GM12878 (cell line): ENCODE results near the gene FOXJ3. TPM values are rescaled to one million over a fixed set of nuclear protein-coding genes. Genes with fewer than 3 reads are reported as not detected.

ENCODE experiments used
- ATAC-seq: fragments of 200-7000 bp; cut with Tn5 transposase; 3 replicates; pipeline ENCODE4 v1.9.1; 2020; ENCODE audit warnings: mild to moderate bottlenecking, moderate library complexity
- BruUV-seq: library from RNA; stranded (reverse); fragments of 400-500 nt; replicated peaks from 2 replicates; lab custom pipeline; 2021; lab: Mats Ljungman, UMichigan
- CTCF ChIA-PET: fragments of 300-600 bp; sonication (Branson Sonifier 250); formaldehyde crosslinking; extraction: SDS; loops from one replicate; lab custom pipeline; 2021; ENCODE audit warnings: inconsistent platforms; lab: Yijun Ruan, JAX
- POLR2A ChIA-PET: fragments of 350-600 bp; formaldehyde crosslinking; extraction: SDS; loops from one replicate; lab custom pipeline; 2021; ENCODE audit warnings: inconsistent platforms; lab: Charles Lee
- RAD21 ChIA-PET: fragments of 300-600 bp; sonication (Branson Sonifier 250); formaldehyde crosslinking; loops from one replicate; lab custom pipeline; 2023; ENCODE audit warnings: antibody characterized with exemption; ENCODE audit not compliant: unreplicated experiment; lab: Charles Lee
- SMC1A ChIA-PET: fragments of 300-600 bp; sonication (Branson Sonifier 250); formaldehyde crosslinking; loops from one replicate; lab custom pipeline; 2023; ENCODE audit not compliant: unreplicated experiment, uncharacterized antibody; lab: Charles Lee
- DNase-seq: peaks from one replicate; pipeline ENCODE4 v3.0.0-alpha.2; 2011; ENCODE audit warnings: low read depth, low spot score
- FAIRE-seq: peaks from 3 replicates; lab custom pipeline; 2011; peaks lifted over from hg19 to GRCh38; lab: Jason Lieb, UNC
- H2AFZ ChIP-seq: 2 replicates; pipeline ENCODE4 v1.6.0; 2011; ENCODE audit warnings: low read depth, low read length, control low read depth; ENCODE audit not compliant: control insufficient read depth
- H3K27ac ChIP-seq: 2 replicates; pipeline ENCODE4 v1.5.1; 2011; ENCODE audit warnings: control low read depth; ENCODE audit not compliant: control insufficient read depth, insufficient read depth
- H3K27me3 ChIP-seq, 2 experiments: replicated peaks in 1 of 2; 2 replicates each; pipeline versions ENCODE4 v1.6.0 to v1.6.1; 2011; ENCODE audit warnings: low read length in 1 of 2; ENCODE audit not compliant: control insufficient read depth in 2 of 2, insufficient read depth in 2 of 2
- H3K36me3 ChIP-seq, 2 experiments: 2 replicates each; pipeline ENCODE4 v1.5.1; 2011; ENCODE audit warnings: low read length in 1 of 2; ENCODE audit not compliant: control insufficient read depth in 2 of 2, insufficient read depth in 2 of 2
- H3K4me1 ChIP-seq: 2 replicates; pipeline ENCODE4 v1.6.1; 2011; ENCODE audit warnings: mild to moderate bottlenecking, low read length, moderate library complexity, mixed read lengths; ENCODE audit not compliant: control insufficient read depth, insufficient read depth
- H3K4me2 ChIP-seq: 2 replicates; pipeline ENCODE4 v1.6.0; 2011; ENCODE audit warnings: control low read depth; ENCODE audit not compliant: control insufficient read depth, insufficient read depth
- H3K4me3 ChIP-seq: fragments of 200-600 bp; sonication (generic); 2 replicates; pipeline ENCODE4 v1.5.1; 2016
- H3K79me2 ChIP-seq: 2 replicates; pipeline ENCODE4 v1.6.0; 2011; ENCODE audit warnings: low read length; ENCODE audit not compliant: control insufficient read depth, insufficient read depth
- H3K9ac ChIP-seq: 2 replicates; pipeline ENCODE4 v1.8.0; 2011; ENCODE audit warnings: low read length, control low read depth, mixed read lengths; ENCODE audit not compliant: control insufficient read depth, insufficient read depth
- H3K9me3 ChIP-seq: replicated peaks from 3 replicates; pipeline ENCODE4 v1.5.1; 2011; ENCODE audit warnings: mild to moderate bottlenecking, low read length; ENCODE audit not compliant: control insufficient read depth, insufficient read depth
- H4K20me1 ChIP-seq: 2 replicates; pipeline ENCODE4 v1.6.0; 2011; ENCODE audit not compliant: control insufficient read depth, insufficient read depth
- ASH2L ChIP-seq: fragments of 300-600, 200-600 bp; sonication (generic); IDR thresholded peaks from 2 replicates; pipeline ENCODE4 v1.6.1; 2017; ENCODE audit warnings: low read depth, mild to moderate bottlenecking, borderline replicate concordance
- CBFB ChIP-seq: IDR thresholded peaks from 2 replicates; pipeline ENCODE4 v1.6.1; 2016; ENCODE audit warnings: antibody characterized with exemption, low read depth
- IRF4 ChIP-seq: IDR thresholded peaks from 2 replicates; pipeline ENCODE4 v1.6.1; 2011; ENCODE audit warnings: low read depth, low read length
- KDM1A ChIP-seq: fragments of 200-600 bp; sonication (generic); IDR thresholded peaks from 2 replicates; pipeline ENCODE4 v1.6.1; 2016; ENCODE audit warnings: borderline replicate concordance
- PML ChIP-seq: IDR thresholded peaks from 2 replicates; pipeline ENCODE4 v1.6.1; 2012; ENCODE audit warnings: low read length, inconsistent platforms
- SIN3A ChIP-seq: IDR thresholded peaks from 2 replicates; pipeline ENCODE4 v1.6.1; 2012; ENCODE audit warnings: low read depth, low read length, improper control_type of control experiment
- ZZZ3 ChIP-seq: IDR thresholded peaks from 2 replicates; pipeline ENCODE4 v1.6.1; 2011; ENCODE audit warnings: low read depth; ENCODE audit not compliant: control insufficient read depth, insufficient read length
- WGBS: methylation state at CpG from one replicate; pipeline ENCODE4 v1.1.6; 2016; ENCODE audit warnings: low lambda C conversion rate; ENCODE audit not compliant: insufficient replicate concordance, insufficient coverage; ENCODE audit errors: missing lambda C conversion rate; 5-methylcytosine and 5-hydroxymethylcytosine counted together
- in situ Hi-C: fragments of 300-500 bp; cut with MboI; formaldehyde crosslinking; loops from 9 replicates; pipeline ENCODE4 v1.14.3; 2018; ENCODE audit warnings: mixed read lengths
- intact Hi-C: fragments of 100-400 bp; cut with micrococcal nuclease; formaldehyde crosslinking; loops from one replicate; pipeline ENCODE4 v1.14.2; 2022; ENCODE audit not compliant: unreplicated experiment
- polyA plus RNA-seq, 11 experiments: library from polyadenylated mRNA; depleted of rRNA in 4 of 11; unstranded in 6 of 11; stranded (reverse) in 5 of 11; fragments of >200 nt; fragmentation: Nextera tagmentation in 4 of 11; fragmentation: Illumina TruSeq in 1 of 11; extraction: Ambion mirVana in 4 of 11; extraction: Trizol in 1 of 11; gene quantifications; 1 replicate in 1 of 11; 2 replicates in 10 of 11; pipeline versions ENCODE4 v1.2.1 to v1.2.3, GENCODE V29; 2011 to 2016; ENCODE audit warnings: inconsistent platforms in 2 of 11, missing spikeins in 2 of 11, low read depth in 1 of 11
- total RNA-seq, 4 experiments: library from RNA; depleted of rRNA in 3 of 4; stranded (reverse); fragments of >200 nt in 3 of 4; fragmentation: Illumina TruSeq in 1 of 4; extraction: Trizol in 1 of 4; gene quantifications; 2 replicates each; pipeline versions ENCODE4 v1.2.1 to v1.2.3, GENCODE V29; 2013 to 2021
- TF ChIP-seq, protein P1 (sequence below): fragments of 450-650 bp; IDR thresholded peaks from 2 replicates; pipeline ENCODE4 v1.6.1; 2018; ENCODE audit warnings: mild to moderate bottlenecking, low read depth, moderate library complexity; ENCODE audit not compliant: partially characterized antibody
- TF ChIP-seq, protein P2 (sequence below): fragments of 450-650 bp; IDR thresholded peaks from 2 replicates; pipeline ENCODE4 v1.6.1; 2017; ENCODE audit warnings: borderline replicate concordance

Gene FOXJ3
- total and polyA plus RNA-seq, 10 of the 15 experiments (the other 5 are each of a cell fraction or from before 2014, with no cell fraction given) = 9.5 to 54.2 (median 24.7) TPM

DNA sequence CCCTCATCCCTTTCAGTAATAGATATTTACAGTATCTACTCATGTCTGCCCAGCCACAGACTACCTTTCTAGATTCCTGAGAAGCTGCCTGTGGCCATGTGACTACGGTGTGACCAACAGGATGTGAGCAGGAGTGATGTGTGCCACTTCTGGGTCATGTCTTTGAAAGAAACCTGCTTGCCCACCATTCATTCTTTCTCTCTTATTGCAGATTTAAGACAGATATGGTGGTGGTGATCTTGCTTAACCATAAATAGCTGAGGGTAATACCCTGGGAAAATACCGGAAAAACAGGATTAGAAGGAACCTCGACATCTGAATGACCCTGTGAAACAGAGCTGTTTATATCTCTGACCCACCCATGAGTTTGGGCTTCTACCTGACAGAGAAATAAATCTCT, 128.9 kb downstream of the FOXJ3 start:
- BruUV-seq = no TSS peak
- Histone ChIP-seq H3K4me1 (no peaks in the 10 kb centered on the region), H3K4me3 (no peak overlapping the region), H3K27ac (no peak overlapping the region), H3K9ac (no peak overlapping the region), H3K36me3 (peaks cover 2 to 12% of the 10 kb centered on the region in 2 experiments; a peak in 3 of 4 replicates), H2AFZ (no peak overlapping the region), H4K20me1 (no peaks in the 10 kb centered on the region), H3K9me3 (peaks cover 7% of the 10 kb centered on the region; the same call in 2 of the 3 replicates), H3K27me3 (no peaks in the 10 kb centered on the region), H3K79me2 (peaks cover 2% of the 10 kb centered on the region), H3K4me2 (no peak overlapping the region)
- 88% methylated on average over 3 of the region's 3 CpGs for WGBS
- intact Hi-C loops = no loop called here
- no peak for DNase-seq
- CTCF ChIA-PET = no interaction called here
- SMC1A ChIA-PET = interaction anchor here (1.5 kb wide), 1 partner anchor 12 kb away, joined by 3 read pairs; no protein-coding TSS in a partner anchor
- no peak for TF ChIP-seq IRF4
- TF ChIP-seq, protein P1, sequence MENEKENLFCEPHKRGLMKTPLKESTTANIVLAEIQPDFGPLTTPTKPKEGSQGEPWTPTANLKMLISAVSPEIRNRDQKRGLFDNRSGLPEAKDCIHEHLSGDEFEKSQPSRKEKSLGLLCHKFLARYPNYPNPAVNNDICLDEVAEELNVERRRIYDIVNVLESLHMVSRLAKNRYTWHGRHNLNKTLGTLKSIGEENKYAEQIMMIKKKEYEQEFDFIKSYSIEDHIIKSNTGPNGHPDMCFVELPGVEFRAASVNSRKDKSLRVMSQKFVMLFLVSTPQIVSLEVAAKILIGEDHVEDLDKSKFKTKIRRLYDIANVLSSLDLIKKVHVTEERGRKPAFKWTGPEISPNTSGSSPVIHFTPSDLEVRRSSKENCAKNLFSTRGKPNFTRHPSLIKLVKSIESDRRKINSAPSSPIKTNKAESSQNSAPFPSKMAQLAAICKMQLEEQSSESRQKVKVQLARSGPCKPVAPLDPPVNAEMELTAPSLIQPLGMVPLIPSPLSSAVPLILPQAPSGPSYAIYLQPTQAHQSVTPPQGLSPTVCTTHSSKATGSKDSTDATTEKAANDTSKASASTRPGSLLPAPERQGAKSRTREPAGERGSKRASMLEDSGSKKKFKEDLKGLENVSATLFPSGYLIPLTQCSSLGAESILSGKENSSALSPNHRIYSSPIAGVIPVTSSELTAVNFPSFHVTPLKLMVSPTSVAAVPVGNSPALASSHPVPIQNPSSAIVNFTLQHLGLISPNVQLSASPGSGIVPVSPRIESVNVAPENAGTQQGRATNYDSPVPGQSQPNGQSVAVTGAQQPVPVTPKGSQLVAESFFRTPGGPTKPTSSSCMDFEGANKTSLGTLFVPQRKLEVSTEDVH = no peak
- no peak for TF ChIP-seq SIN3A
- POLR2A ChIA-PET = no interaction called here
- no peak for FAIRE-seq
- in situ Hi-C loops = no loop called here
- RAD21 ChIA-PET = no interaction called here
- ATAC-seq = no peak

DNA sequence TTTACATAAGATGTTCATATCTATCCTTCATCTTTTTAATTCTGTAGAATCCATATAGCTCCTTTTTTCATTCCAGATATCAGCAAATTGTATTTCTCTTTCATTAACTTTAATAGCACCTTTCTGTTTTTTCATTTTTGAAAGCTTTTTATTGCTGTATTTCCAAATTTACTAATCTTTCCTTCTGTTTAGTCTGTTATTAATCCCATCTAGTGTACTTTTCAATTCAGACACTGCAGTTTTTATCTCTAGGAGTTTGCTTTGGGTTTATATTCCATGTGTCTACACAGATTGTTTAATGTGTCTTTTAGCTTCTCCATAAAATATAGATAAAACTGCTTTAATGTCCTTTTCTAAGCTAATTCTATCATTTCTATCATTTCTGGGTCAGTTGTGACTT, 133.0 kb downstream of the FOXJ3 start:
- Histone ChIP-seq H3K4me1 (no peaks in the 10 kb centered on the region), H3K79me2 (no peaks in the 10 kb centered on the region), H2AFZ (no peak overlapping the region), H3K4me2 (no peak overlapping the region), H4K20me1 (no peaks in the 10 kb centered on the region), H3K9ac (no peak overlapping the region), H3K9me3 (peaks cover 3% of the 10 kb centered on the region; the same call in 2 of the 3 replicates), H3K27me3 (no peaks in the 10 kb centered on the region), H3K27ac (no peak overlapping the region), H3K4me3 (no peak overlapping the region), H3K36me3 (peaks cover 0 to 11% of the 10 kb centered on the region in 2 experiments)
- intact Hi-C loops = no loop called here
- CTCF ChIA-PET = interaction anchor here (0.6 to 1.3 kb wide), 4 partner anchors 9 to 633 kb away, joined by 3 to 5 read pairs (median 4); no protein-coding TSS in a partner anchor
- FAIRE-seq = no peak
- ATAC-seq = no peak
- DNase-seq = no peak
- TF ChIP-seq, protein P2, sequence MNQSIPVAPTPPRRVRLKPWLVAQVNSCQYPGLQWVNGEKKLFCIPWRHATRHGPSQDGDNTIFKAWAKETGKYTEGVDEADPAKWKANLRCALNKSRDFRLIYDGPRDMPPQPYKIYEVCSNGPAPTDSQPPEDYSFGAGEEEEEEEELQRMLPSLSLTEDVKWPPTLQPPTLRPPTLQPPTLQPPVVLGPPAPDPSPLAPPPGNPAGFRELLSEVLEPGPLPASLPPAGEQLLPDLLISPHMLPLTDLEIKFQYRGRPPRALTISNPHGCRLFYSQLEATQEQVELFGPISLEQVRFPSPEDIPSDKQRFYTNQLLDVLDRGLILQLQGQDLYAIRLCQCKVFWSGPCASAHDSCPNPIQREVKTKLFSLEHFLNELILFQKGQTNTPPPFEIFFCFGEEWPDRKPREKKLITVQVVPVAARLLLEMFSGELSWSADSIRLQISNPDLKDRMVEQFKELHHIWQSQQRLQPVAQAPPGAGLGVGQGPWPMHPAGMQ = no peak
- TF ChIP-seq ASH2L = no peak
- TF ChIP-seq CBFB = no peak
- no peak for TF ChIP-seq KDM1A
- no peak for TF ChIP-seq ZZZ3
- TF ChIP-seq PML = no peak
- RAD21 ChIA-PET = no interaction called here
- SMC1A ChIA-PET = interaction anchor here (0.9 to 1.2 kb wide), 2 partner anchors 13 to 59 kb away, joined by 3 to 8 read pairs; no protein-coding TSS in a partner anchor
- in situ Hi-C loops = no loop called here
- no TSS peak for BruUV-seq
- POLR2A ChIA-PET = no interaction called here
